Liver (tissue), 9 donors: ENCODE measurements around the gene LY6G5B. TPM values are rescaled to one million over a fixed set of nuclear protein-coding genes. Genes with fewer than 3 reads are reported as not detected.

Experiments used
- DNase-seq: peaks from one replicate; pipeline ENCODE4 v3.0.0-alpha.2; 2017; ENCODE audit warnings: low spot score
- H3K27ac ChIP-seq, 2 donors: one replicate each; pipeline ENCODE4 v1.7.0; 2013; ENCODE audit warnings: inconsistent platforms in 2 of 2, low read length in 2 of 2, control low read depth in 1 of 2, low read depth in 1 of 2, mild to moderate bottlenecking in 1 of 2
- H3K27me3 ChIP-seq, 4 donors: one replicate each; pipeline versions ENCODE4 v1.6.1 to v1.7.0; 2013; ENCODE audit warnings: low read length in 3 of 4, inconsistent platforms in 1 of 4, mild to moderate bottlenecking in 1 of 4, moderate library complexity in 1 of 4; ENCODE audit not compliant: control insufficient read depth in 4 of 4, insufficient read depth in 4 of 4
- H3K36me3 ChIP-seq, 4 donors: one replicate each; pipeline versions ENCODE4 v1.6.1 to v1.7.0; 2013; ENCODE audit warnings: low read length in 3 of 4, mild to moderate bottlenecking in 3 of 4, low read depth in 1 of 4, moderate library complexity in 1 of 4; ENCODE audit not compliant: control insufficient read depth in 4 of 4, insufficient read depth in 3 of 4
- H3K4me1 ChIP-seq, 4 donors: one replicate each; pipeline versions ENCODE4 v1.6.1 to v1.7.0; 2013; ENCODE audit warnings: low read length in 3 of 4, mild to moderate bottlenecking in 3 of 4, moderate library complexity in 1 of 4; ENCODE audit not compliant: control insufficient read depth in 4 of 4, insufficient read depth in 4 of 4
- H3K4me3 ChIP-seq, 3 donors: one replicate each; pipeline versions ENCODE4 v1.6.1 to v1.7.0; 2013; ENCODE audit warnings: low read length in 3 of 3, control low read depth in 1 of 3, low read depth in 1 of 3, mild to moderate bottlenecking in 1 of 3
- H3K9ac ChIP-seq, 2 donors: one replicate each; pipeline ENCODE4 v1.7.0; 2013; ENCODE audit warnings: low read length in 2 of 2, mild to moderate bottlenecking in 2 of 2, moderate library complexity in 2 of 2, control low read depth in 1 of 2, low read depth in 1 of 2
- H3K9me3 ChIP-seq, 4 donors: one replicate each; pipeline versions ENCODE4 v1.6.1 to v1.7.0; 2013; ENCODE audit warnings: low read length in 3 of 4; ENCODE audit not compliant: control insufficient read depth in 4 of 4
- EGR1 ChIP-seq, 2 donors: IDR thresholded peaks; 2 replicates each; pipeline ENCODE4 v1.6.1; 2016 to 2018; ENCODE audit warnings: antibody characterized with exemption in 2 of 2, low read depth in 2 of 2
- FOXA1 ChIP-seq: IDR thresholded peaks from 2 replicates; pipeline ENCODE4 v1.6.1; 2016; ENCODE audit warnings: antibody characterized with exemption
- FOXA2 ChIP-seq: IDR thresholded peaks from 2 replicates; pipeline ENCODE4 v1.6.1; 2016; ENCODE audit warnings: antibody characterized with exemption
- GABPA ChIP-seq, 2 donors: IDR thresholded peaks in 1 of 2; conservative IDR thresholded peaks in 1 of 2; 2 replicates each; pipeline ENCODE4 v1.6.1; 2016; ENCODE audit warnings: antibody characterized with exemption in 2 of 2, mild to moderate bottlenecking in 1 of 2, moderate library complexity in 1 of 2
- HNF4A ChIP-seq, 2 donors: conservative IDR thresholded peaks; 2 replicates each; pipeline ENCODE4 v1.6.1; 2016; ENCODE audit warnings: antibody characterized with exemption in 2 of 2, mild to moderate bottlenecking in 2 of 2
- JUND ChIP-seq, 2 donors: IDR thresholded peaks; 2 replicates each; pipeline ENCODE4 v1.6.1; 2016; ENCODE audit warnings: antibody characterized with exemption in 2 of 2
- NR2F2 ChIP-seq: IDR thresholded peaks from 2 replicates; pipeline ENCODE4 v1.6.1; 2016; ENCODE audit warnings: antibody characterized with exemption
- RAD21 ChIP-seq, 2 donors: IDR thresholded peaks; 2 replicates each; pipeline ENCODE4 v1.6.1; 2016; ENCODE audit warnings: antibody characterized with exemption in 2 of 2, mild to moderate bottlenecking in 2 of 2
- RXRA ChIP-seq, 2 donors: IDR thresholded peaks; 2 replicates each; pipeline ENCODE4 v1.6.1; 2017 to 2018; ENCODE audit warnings: antibody characterized with exemption in 2 of 2, mild to moderate bottlenecking in 1 of 2
- YY1 ChIP-seq: IDR thresholded peaks from 2 replicates; pipeline ENCODE4 v1.6.1; 2016; ENCODE audit warnings: antibody characterized with exemption, mild to moderate bottlenecking
- WGBS: extraction: QIAGEN DNeasy Blood & Tissue Kit; methylation state at CpG from one replicate; pipeline ENCODE4 v1.1.7; 2013; 5-methylcytosine and 5-hydroxymethylcytosine counted together
- polyA plus RNA-seq, 2 donors: library from polyadenylated mRNA; stranded (reverse) in 1 of 2; unstranded in 1 of 2; fragments of 200-250 nt in 1 of 2; fragments of >200 nt in 1 of 2; fragmentation: Nextera tagmentation in 1 of 2; extraction: Ambion mirVana in 1 of 2; gene quantifications; one replicate each; pipeline versions ENCODE4 v1.2.1 to v1.2.3, GENCODE V29; 2013 to 2015
- total RNA-seq, 2 donors: library from RNA; depleted of rRNA; stranded (reverse); fragments of >200 nt; gene quantifications; one replicate each; pipeline ENCODE4 v1.2.3, GENCODE V29; 2014
- TF ChIP-seq, protein P1 (sequence below): fragments of 150-350 bp; IDR thresholded peaks from 2 replicates; pipeline ENCODE4 v1.5.1; 2017; ENCODE audit warnings: improper control_type of control experiment, low read depth, low read length; ENCODE audit not compliant: missing input control
- TF ChIP-seq, protein P2 (sequence below): IDR thresholded peaks from 2 replicates; pipeline ENCODE4 v1.6.1; 2016; ENCODE audit warnings: antibody characterized with exemption
- TF ChIP-seq, protein P3 (sequence below): IDR thresholded peaks from 2 replicates; pipeline ENCODE4 v1.6.1; 2016; ENCODE audit warnings: antibody characterized with exemption
- donor health status: healthy.
- donor health status: healthy.
- donor health status: healthy.
- donor health status: healthy.
- donor health status: healthy.

LY6G5B gene
- total and polyA plus RNA-seq, 4 donors, result 1.2 to 5.9 (median 2.1) TPM

DNA sequence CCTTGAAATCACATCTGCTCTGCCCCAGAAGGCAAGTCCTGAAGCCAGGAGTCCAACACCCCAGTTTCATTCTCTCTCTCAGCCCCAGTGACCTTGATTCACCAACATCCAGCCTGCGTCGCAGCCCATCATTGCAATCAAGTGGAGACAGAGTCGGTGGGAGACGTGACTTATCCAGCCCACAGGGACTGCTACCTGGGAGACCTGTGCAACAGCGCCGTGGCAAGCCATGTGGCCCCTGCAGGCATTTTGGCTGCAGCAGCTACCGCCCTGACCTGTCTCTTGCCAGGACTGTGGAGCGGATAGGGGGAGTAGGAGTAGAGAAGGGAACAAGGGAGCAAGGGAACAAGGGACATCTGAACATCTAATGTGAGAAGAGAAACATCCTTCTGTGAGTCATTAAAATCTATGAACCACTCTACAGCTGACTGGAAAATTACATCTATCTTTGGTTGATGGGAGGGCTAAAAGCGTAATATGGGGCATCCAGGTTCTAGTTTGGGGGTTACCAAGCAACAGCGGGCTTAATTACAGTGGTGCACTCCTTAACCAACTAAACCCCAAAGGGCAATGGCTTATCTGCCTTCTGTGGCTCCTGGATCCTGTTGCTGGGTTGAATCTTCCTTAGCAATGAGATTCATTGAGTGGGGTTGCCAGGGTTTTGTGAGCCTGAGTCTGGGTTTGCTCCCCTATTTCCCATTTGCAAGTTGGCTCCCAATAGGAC is 47.9 kb downstream of the LY6G5B start:
- Histone ChIP-seq H3K4me3 (no peak overlapping the region), H3K27ac (no peak overlapping the region), H3K9ac (no peak overlapping the region), H3K27me3 (no peaks in the 10 kb centered on the region), H3K9me3 (no peaks in the 10 kb centered on the region), H3K4me1 (no peaks in the 10 kb centered on the region), H3K36me3 (no peaks in the 10 kb centered on the region)
- WGBS, result 67% methylated on average over 10 of the region's 10 CpGs
- no peak for DNase-seq
- TF ChIP-seq, protein P1, sequence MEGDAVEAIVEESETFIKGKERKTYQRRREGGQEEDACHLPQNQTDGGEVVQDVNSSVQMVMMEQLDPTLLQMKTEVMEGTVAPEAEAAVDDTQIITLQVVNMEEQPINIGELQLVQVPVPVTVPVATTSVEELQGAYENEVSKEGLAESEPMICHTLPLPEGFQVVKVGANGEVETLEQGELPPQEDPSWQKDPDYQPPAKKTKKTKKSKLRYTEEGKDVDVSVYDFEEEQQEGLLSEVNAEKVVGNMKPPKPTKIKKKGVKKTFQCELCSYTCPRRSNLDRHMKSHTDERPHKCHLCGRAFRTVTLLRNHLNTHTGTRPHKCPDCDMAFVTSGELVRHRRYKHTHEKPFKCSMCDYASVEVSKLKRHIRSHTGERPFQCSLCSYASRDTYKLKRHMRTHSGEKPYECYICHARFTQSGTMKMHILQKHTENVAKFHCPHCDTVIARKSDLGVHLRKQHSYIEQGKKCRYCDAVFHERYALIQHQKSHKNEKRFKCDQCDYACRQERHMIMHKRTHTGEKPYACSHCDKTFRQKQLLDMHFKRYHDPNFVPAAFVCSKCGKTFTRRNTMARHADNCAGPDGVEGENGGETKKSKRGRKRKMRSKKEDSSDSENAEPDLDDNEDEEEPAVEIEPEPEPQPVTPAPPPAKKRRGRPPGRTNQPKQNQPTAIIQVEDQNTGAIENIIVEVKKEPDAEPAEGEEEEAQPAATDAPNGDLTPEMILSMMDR, result peak; percentile 18
- no peak for TF ChIP-seq FOXA1
- TF ChIP-seq RAD21 (IDR thresholded peaks at IDR 0.05), result peak in 1 of 2 donors; percentile 39

DNA sequence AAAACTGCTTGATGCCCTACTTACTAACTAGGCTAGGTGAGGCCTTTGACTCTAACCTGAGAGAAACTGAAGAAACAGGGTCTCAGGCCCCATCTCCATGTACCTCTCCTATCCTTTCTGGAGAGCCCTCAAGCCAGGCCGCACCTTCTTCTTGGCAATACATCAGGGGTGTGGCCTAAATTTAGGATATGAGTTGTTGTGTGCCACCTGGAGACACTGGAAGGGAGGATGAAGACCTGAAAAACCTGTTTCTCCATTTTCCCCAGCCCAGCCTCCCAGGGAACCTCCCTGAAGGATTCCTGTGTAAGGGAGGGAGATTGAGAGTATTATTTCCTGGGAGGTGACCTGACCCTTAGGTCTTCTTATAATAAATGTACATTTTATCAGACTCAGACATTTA is 48.5 kb downstream of the LY6G5B start:
- Histone ChIP-seq H3K27me3 (no peaks in the 10 kb centered on the region), H3K4me1 (no peaks in the 10 kb centered on the region), H3K9me3 (no peaks in the 10 kb centered on the region), H3K9ac (no peak overlapping the region), H3K36me3 (no peaks in the 10 kb centered on the region), H3K4me3 (no peak overlapping the region), H3K27ac (no peak overlapping the region)
- 83% methylated on average over 1 of the region's 1 CpG for WGBS
- TF ChIP-seq RXRA (IDR thresholded peaks at IDR 0.05) (no peak), HNF4A (conservative IDR thresholded peaks at IDR 0.05) (no peak), GABPA (IDR thresholded peaks at IDR 0.05 in 1 of 2, conservative IDR thresholded peaks at IDR 0.05 in 1 of 2) (no peak)
- TF ChIP-seq, protein P2, sequence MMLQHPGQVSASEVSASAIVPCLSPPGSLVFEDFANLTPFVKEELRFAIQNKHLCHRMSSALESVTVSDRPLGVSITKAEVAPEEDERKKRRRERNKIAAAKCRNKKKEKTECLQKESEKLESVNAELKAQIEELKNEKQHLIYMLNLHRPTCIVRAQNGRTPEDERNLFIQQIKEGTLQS, result no peak
- no peak for DNase-seq

DNA sequence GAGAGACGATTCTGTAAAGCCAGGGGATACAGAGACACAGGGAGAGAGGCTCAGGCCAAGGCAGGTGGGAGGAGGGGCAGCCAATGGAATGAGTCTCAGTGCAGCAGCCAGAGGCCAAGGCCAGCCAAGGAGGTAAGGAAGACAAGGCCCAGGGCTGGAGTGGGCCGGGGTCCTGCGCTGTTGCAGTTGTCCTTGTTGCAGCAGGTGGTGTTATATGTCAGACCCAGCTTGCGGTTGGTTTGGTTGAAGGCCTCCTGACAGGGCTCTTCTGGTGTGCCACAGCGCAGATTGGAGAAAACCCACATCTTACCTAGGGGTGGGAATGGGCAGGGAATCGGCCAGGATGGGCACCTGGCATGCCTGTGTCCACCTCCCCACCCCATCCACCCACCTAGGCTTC is 49.2 kb downstream of the LY6G5B start:
- Histone ChIP-seq H3K27me3 (no peaks in the 10 kb centered on the region), H3K4me3 (no peak overlapping the region), H3K36me3 (no peaks in the 10 kb centered on the region), H3K4me1 (no peaks in the 10 kb centered on the region), H3K9me3 (no peaks in the 10 kb centered on the region), H3K9ac (no peak overlapping the region), H3K27ac (no peak overlapping the region)
- 87% methylated on average over 6 of the region's 6 CpGs for WGBS
- no peak for TF ChIP-seq RAD21 (IDR thresholded peaks at IDR 0.05)
- no peak for TF ChIP-seq EGR1 (IDR thresholded peaks at IDR 0.05; ENCODE audit: low read depth in 2 of 2)
- TF ChIP-seq, protein P1, result no peak
- no peak for TF ChIP-seq JUND (IDR thresholded peaks at IDR 0.05)
- TF ChIP-seq NR2F2, result no peak
- no peak for TF ChIP-seq YY1
- TF ChIP-seq, protein P3, sequence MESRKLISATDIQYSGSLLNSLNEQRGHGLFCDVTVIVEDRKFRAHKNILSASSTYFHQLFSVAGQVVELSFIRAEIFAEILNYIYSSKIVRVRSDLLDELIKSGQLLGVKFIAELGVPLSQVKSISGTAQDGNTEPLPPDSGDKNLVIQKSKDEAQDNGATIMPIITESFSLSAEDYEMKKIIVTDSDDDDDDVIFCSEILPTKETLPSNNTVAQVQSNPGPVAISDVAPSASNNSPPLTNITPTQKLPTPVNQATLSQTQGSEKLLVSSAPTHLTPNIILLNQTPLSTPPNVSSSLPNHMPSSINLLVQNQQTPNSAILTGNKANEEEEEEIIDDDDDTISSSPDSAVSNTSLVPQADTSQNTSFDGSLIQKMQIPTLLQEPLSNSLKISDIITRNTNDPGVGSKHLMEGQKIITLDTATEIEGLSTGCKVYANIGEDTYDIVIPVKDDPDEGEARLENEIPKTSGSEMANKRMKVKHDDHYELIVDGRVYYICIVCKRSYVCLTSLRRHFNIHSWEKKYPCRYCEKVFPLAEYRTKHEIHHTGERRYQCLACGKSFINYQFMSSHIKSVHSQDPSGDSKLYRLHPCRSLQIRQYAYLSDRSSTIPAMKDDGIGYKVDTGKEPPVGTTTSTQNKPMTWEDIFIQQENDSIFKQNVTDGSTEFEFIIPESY, result no peak
- no peak for TF ChIP-seq HNF4A (conservative IDR thresholded peaks at IDR 0.05)
- TF ChIP-seq FOXA1, result no peak
- no peak for TF ChIP-seq FOXA2
- TF ChIP-seq, protein P2, result no peak
- no peak for DNase-seq
